HL-60 (cell line): ENCODE results near the gene UBE2S.

Experiments used
- DNase-seq, 2 experiments: peaks; one replicate each; pipeline ENCODE4 v3.0.0-alpha.2; 2010 to 2020; ENCODE audit warnings: low read depth in 1 of 2, low spot score in 1 of 2
- H3K27ac ChIP-seq: fragments of 250-450 bp; sonication (Bioruptor Pico); replicated peaks from 2 replicates; pipeline ENCODE4 v1.5.1; 2020; ENCODE audit warnings: mild to moderate bottlenecking, moderate library complexity
- H3K27me3 ChIP-seq: fragments of 250-450 bp; sonication (Bioruptor Pico); 2 replicates; pipeline ENCODE4 v1.5.1; 2021; ENCODE audit warnings: mild to moderate bottlenecking, moderate library complexity; ENCODE audit not compliant: insufficient read depth, poor library complexity, severe bottlenecking
- H3K4me3 ChIP-seq: replicated peaks from 2 replicates; pipeline ENCODE4 v1.5.1; 2011; ENCODE audit warnings: mild to moderate bottlenecking, control low read depth, low read length; ENCODE audit not compliant: insufficient read depth
- CTCF ChIP-seq: IDR thresholded peaks from one replicate; pipeline ENCODE4 v1.5.1; 2011; ENCODE audit warnings: low read length, control low read depth, inconsistent platforms; ENCODE audit not compliant: insufficient read depth
- GABPA ChIP-seq: IDR thresholded peaks from 2 replicates; pipeline ENCODE4 v1.6.1; 2012; ENCODE audit warnings: low read depth
- POLR2AphosphoS5 ChIP-seq: IDR thresholded peaks from 2 replicates; pipeline ENCODE4 v1.6.1; 2012; ENCODE audit warnings: low read depth
- REST ChIP-seq: IDR thresholded peaks from 2 replicates; pipeline ENCODE4 v1.6.1; 2012; ENCODE audit warnings: low read depth; ENCODE audit not compliant: insufficient replicate concordance
- SPI1 ChIP-seq: IDR thresholded peaks from 2 replicates; pipeline ENCODE4 v1.6.1; 2012; ENCODE audit warnings: low read depth, mild to moderate bottlenecking, borderline replicate concordance

Gene UBE2S

GRCh38 chr19:55358493-55358892 lies 49.1 kb downstream of the UBE2S start:
- H3K27me3 ChIP-seq = peaks cover 10% of the 10 kb centered on the region
- TF ChIP-seq SPI1 = no peak
- TF ChIP-seq POLR2AphosphoS5 = no peak
- TF ChIP-seq REST = no peak
- no peak for TF ChIP-seq GABPA
- no peak for TF ChIP-seq CTCF

GRCh38 chr19:55355213-55355821 lies 52.3 kb downstream of the UBE2S start:
- Histone ChIP-seq H3K4me3 (no peak overlapping the region), H3K27me3 (peaks cover 23% of the 10 kb centered on the region), H3K27ac (no peak overlapping the region)
- DNase-seq = no peak
- TF ChIP-seq GABPA = no peak
- no peak for TF ChIP-seq REST
- no peak for TF ChIP-seq SPI1
- no peak for TF ChIP-seq CTCF
- no peak for TF ChIP-seq POLR2AphosphoS5

More at GRCh38 chr19:55358493-55358892, 49.1 kb downstream of the UBE2S start:
- no peak for DNase-seq
- Histone ChIP-seq H3K27ac (no peak overlapping the region), H3K4me3 (no peak overlapping the region)

- Histone ChIP-seq H3K27ac (no peak within 1 kb of the TSS), H3K4me3 (peak within 1 kb of the TSS; percentile 15), H3K27me3 (peaks cover 23% of the 10 kb centered on the region)
- no peak for DNase-seq
- TF ChIP-seq CTCF (no peak), GABPA (no peak), REST (no peak), POLR2AphosphoS5 (no peak), SPI1 (no peak)
These were observed 52.8 kb downstream of the UBE2S start, which contains the start of gene COX6B2 for GRCh38 chr19:55354698-55355212. Gene COX6B2 (minus strand): TSS chr19:55354719. CDS start chr19:55354521, 198 bp downstream.
